ENCODE data around the gene CHD5.

Gene CHD5

GRCh38 chr1:6180707-6181311 lies 688 bp upstream of the CHD5 start:
- Histone ChIP-seq H2AFZ (ENCODE audit: low read length) (no peak overlapping the region), H3K4me3 (ENCODE audit: low read length, poor library complexity, severe bottlenecking) (no peak overlapping the region), H3F3A (ENCODE audit: low read depth) (no peaks in the 10 kb centered on the region), H3K27me3 (ENCODE audit: insufficient read depth, low read length, poor library complexity, severe bottlenecking) (no peaks in the 10 kb centered on the region), H3K9ac (ENCODE audit: low read depth, low read length, poor library complexity, severe bottlenecking) (no peak overlapping the region), H3K4me1 (ENCODE audit: insufficient read depth, low read length, poor library complexity, severe bottlenecking) (no peaks in the 10 kb centered on the region), H4K20me1 (ENCODE audit: insufficient read depth, low read length, poor library complexity, severe bottlenecking) (peaks cover 10% of the 10 kb centered on the region), H3K36me3 (ENCODE audit: insufficient read depth, low read length) (peaks cover 19% of the 10 kb centered on the region), H3K9me2 (replicated peaks; ENCODE audit: low read depth, low read length) (no peaks in the 10 kb centered on the region), H3K4me2 (ENCODE audit: low read depth, low read length, poor library complexity, severe bottlenecking) (no peak overlapping the region), H3K9me3 (ENCODE audit: insufficient read depth, low read depth, low read length) (no peaks in the 10 kb centered on the region), H3K79me2 (ENCODE audit: insufficient read depth, low read length) (peaks cover 8% of the 10 kb centered on the region)
- no peak for TF ChIP-seq EZH2phosphoT487 (IDR thresholded peaks at IDR 0.05; ENCODE audit: borderline replicate concordance)
- no peak for TF ChIP-seq CTCF (conservative IDR thresholded peaks at IDR 0.05; ENCODE audit: low read length)

- Histone ChIP-seq H4K20me1 (ENCODE audit: insufficient read depth, low read length, poor library complexity, severe bottlenecking) (no peaks in the 10 kb centered on the region), H3K27me3 (ENCODE audit: insufficient read depth, low read length, poor library complexity, severe bottlenecking) (no peaks in the 10 kb centered on the region), H3K36me3 (ENCODE audit: insufficient read depth, low read length) (peaks cover 8% of the 10 kb centered on the region; the same call in 1 of the 2 replicates), H3K9me2 (replicated peaks; ENCODE audit: low read depth, low read length) (no peaks in the 10 kb centered on the region), H3F3A (ENCODE audit: low read depth) (no peaks in the 10 kb centered on the region), H3K4me3 (ENCODE audit: low read length, poor library complexity, severe bottlenecking) (no peak overlapping the region), H3K4me2 (ENCODE audit: low read depth, low read length, poor library complexity, severe bottlenecking) (no peak overlapping the region), H3K79me2 (ENCODE audit: insufficient read depth, low read length) (no peaks in the 10 kb centered on the region; the same call in 1 of the 2 replicates), H3K9ac (ENCODE audit: low read depth, low read length, poor library complexity, severe bottlenecking) (no peak overlapping the region), H3K4me1 (ENCODE audit: insufficient read depth, low read length, poor library complexity, severe bottlenecking) (no peaks in the 10 kb centered on the region), H3K9me3 (ENCODE audit: insufficient read depth, low read depth, low read length) (no peaks in the 10 kb centered on the region), H2AFZ (ENCODE audit: low read length) (no peak overlapping the region)
- TF ChIP-seq CTCF (conservative IDR thresholded peaks at IDR 0.05; ENCODE audit: low read length) = no peak
- no peak for TF ChIP-seq EZH2phosphoT487 (IDR thresholded peaks at IDR 0.05; ENCODE audit: borderline replicate concordance)
Observed at GRCh38 chr1:6179564-6180175, 451 bp downstream of the CHD5 start.

- Histone ChIP-seq H2AFZ (ENCODE audit: low read length) (no peak overlapping the region), H3K36me3 (ENCODE audit: insufficient read depth, low read length) (peaks cover under 1% of the 10 kb centered on the region; the same call in 1 of the 2 replicates), H3K27me3 (ENCODE audit: insufficient read depth, low read length, poor library complexity, severe bottlenecking) (no peaks in the 10 kb centered on the region), H3K79me2 (ENCODE audit: insufficient read depth, low read length) (no peaks in the 10 kb centered on the region), H3K4me1 (ENCODE audit: insufficient read depth, low read length, poor library complexity, severe bottlenecking) (no peaks in the 10 kb centered on the region), H3K9me3 (ENCODE audit: insufficient read depth, low read depth, low read length) (no peaks in the 10 kb centered on the region), H3K4me3 (ENCODE audit: low read length, poor library complexity, severe bottlenecking) (no peak overlapping the region), H3K9ac (ENCODE audit: low read depth, low read length, poor library complexity, severe bottlenecking) (no peak overlapping the region), H4K20me1 (ENCODE audit: insufficient read depth, low read length, poor library complexity, severe bottlenecking) (no peaks in the 10 kb centered on the region), H3F3A (ENCODE audit: low read depth) (no peaks in the 10 kb centered on the region), H3K4me2 (ENCODE audit: low read depth, low read length, poor library complexity, severe bottlenecking) (no peak overlapping the region), H3K9me2 (replicated peaks; ENCODE audit: low read depth, low read length) (no peaks in the 10 kb centered on the region)
- TF ChIP-seq CTCF (conservative IDR thresholded peaks at IDR 0.05; ENCODE audit: low read length) (no peak), EZH2phosphoT487 (IDR thresholded peaks at IDR 0.05; ENCODE audit: borderline replicate concordance) (no peak)
Observed at GRCh38 chr1:6178751-6179563, 1.2 kb downstream of the CHD5 start.

Data from Loucy (cell line).